Choroid plexus epithelial cell (primary cell): ENCODE measurements around the gene GCNT1.
A peak's percentile ranks its signal among the peaks of the same experiment; 100 is the strongest.

ENCODE experiments used
- DNase-seq: peaks from one replicate; pipeline ENCODE4 v3.0.0-alpha.2; 2010; ENCODE audit warnings: low read depth
- H3K4me3 ChIP-seq: 2 replicates; pipeline ENCODE4 v1.5.1; 2011; ENCODE audit warnings: low read depth, mild to moderate bottlenecking, control low read depth, low read length, moderate library complexity
- TF ChIP-seq, protein P1 (sequence below): conservative IDR thresholded peaks from 2 replicates; pipeline ENCODE4 v1.5.1; 2011; ENCODE audit warnings: low read depth, mild to moderate bottlenecking, control low read depth, inconsistent platforms, low read length, moderate library complexity

The GCNT1 gene

DNA sequence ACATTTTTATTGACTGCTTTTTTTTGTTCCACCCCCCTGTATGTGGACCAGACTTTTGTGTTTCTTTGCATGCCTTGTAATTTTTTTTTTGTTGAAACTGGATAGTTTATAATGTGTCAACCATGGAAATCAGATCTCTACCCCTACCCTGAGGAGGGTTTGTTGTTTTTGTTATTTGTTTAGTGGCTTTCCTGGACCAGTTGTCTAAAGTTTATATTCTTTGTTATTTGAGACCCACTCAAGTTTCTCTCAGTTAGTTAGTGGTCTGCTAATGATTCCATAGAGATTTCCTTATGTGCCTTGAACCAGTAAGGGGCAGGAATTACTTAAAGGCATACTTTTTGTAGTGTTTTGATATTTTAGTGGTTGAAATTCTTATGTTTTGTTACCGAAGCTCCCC lies 41.1 kb downstream of the GCNT1 start:
- H3K4me3 ChIP-seq = no peak overlapping the region
- no peak for DNase-seq
- TF ChIP-seq, protein P1, sequence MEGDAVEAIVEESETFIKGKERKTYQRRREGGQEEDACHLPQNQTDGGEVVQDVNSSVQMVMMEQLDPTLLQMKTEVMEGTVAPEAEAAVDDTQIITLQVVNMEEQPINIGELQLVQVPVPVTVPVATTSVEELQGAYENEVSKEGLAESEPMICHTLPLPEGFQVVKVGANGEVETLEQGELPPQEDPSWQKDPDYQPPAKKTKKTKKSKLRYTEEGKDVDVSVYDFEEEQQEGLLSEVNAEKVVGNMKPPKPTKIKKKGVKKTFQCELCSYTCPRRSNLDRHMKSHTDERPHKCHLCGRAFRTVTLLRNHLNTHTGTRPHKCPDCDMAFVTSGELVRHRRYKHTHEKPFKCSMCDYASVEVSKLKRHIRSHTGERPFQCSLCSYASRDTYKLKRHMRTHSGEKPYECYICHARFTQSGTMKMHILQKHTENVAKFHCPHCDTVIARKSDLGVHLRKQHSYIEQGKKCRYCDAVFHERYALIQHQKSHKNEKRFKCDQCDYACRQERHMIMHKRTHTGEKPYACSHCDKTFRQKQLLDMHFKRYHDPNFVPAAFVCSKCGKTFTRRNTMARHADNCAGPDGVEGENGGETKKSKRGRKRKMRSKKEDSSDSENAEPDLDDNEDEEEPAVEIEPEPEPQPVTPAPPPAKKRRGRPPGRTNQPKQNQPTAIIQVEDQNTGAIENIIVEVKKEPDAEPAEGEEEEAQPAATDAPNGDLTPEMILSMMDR = no peak

DNA sequence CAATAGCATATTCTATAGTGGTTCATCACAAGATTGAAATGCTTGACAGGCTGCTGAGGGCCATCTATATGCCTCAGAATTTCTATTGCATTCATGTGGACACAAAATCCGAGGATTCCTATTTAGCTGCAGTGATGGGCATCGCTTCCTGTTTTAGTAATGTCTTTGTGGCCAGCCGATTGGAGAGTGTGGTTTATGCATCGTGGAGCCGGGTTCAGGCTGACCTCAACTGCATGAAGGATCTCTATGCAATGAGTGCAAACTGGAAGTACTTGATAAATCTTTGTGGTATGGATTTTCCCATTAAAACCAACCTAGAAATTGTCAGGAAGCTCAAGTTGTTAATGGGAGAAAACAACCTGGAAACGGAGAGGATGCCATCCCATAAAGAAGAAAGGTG lies 43.8 kb downstream of the GCNT1 start:
- TF ChIP-seq, protein P1 = no peak
- no peak overlapping the region for H3K4me3 ChIP-seq
- DNase-seq = no peak

DNA sequence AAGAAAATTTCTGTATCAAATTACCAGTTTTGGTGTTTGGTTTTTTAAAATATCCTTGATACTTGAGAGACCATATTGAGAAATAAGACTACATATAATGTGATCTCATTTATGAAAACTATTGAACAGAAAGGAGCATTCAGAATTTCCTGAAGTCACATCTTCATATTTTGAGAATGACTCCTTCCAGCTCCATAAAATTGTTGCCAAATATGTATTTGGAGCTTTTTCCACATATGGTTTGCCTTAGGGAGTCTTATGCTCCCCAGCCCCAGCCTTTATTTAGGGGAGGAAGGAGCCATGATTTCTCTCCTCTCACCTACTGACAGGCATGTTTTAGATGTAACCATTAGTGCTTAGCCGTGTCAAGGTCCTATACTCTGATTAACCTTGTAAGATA lies 51.1 kb downstream of the GCNT1 start:
- TF ChIP-seq, protein P1 = no peak
- H3K4me3 ChIP-seq = no peak overlapping the region
- peak; percentile 25 for DNase-seq

- no peak for DNase-seq
- H3K4me3 ChIP-seq = no peak overlapping the region
- TF ChIP-seq, protein P1 = no peak
These were observed 51.5 kb downstream of the GCNT1 start for GRCh38 chr9:76510446-76510845.

DNA sequence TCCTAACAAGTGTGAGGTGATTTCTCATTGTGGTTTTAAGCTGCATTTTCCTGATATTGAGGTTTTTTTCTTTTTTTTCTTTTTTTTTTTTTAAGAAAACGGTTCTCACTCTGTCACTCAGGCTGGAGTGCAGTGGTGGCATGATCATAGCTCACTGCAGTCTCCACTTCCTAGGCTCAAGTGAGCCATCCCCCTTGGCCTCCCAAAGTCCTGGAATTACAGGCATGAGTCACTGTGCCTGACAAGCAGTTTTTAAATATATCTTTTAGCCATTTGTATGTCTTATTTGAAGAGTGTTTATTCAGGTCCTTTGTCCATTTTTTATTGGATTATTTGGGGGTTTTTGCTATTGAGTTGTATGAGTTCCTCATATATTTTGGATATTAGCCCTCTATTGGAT lies 53.8 kb downstream of the GCNT1 start:
- TF ChIP-seq, protein P1 = no peak
- no peak overlapping the region for H3K4me3 ChIP-seq
- peak; percentile 49 for DNase-seq

- TF ChIP-seq, protein P1 = no peak
- no peak overlapping the region for H3K4me3 ChIP-seq
- peak; percentile 23 for DNase-seq
These were observed 57.4 kb downstream of the GCNT1 start for GRCh38 chr9:76516350-76516749.

GRCh38 chr9:76516871-76517270 lies 57.9 kb downstream of the GCNT1 start:
- no peak for DNase-seq
- TF ChIP-seq, protein P1 = no peak
- H3K4me3 ChIP-seq = no peak overlapping the region
